ENCODE results near the gene SP3. TPM values are rescaled to one million over a fixed set of nuclear protein-coding genes. Genes with fewer than 3 reads are reported as not detected.
"Not testable (repeated sequence)": the region's sequence is repeated elsewhere in the genome, so short reads cannot be mapped to it uniquely, and the experiment has no call there.

SP3 gene
- total and polyA plus RNA-seq, 12 donors = 8.6 to 45.7 (median 40.7) TPM

GRCh38 chr2:173896755-173897154 lies 68.4 kb downstream of the SP3 start:
- no peak overlapping the region for H3K4me3 ChIP-seq
- H3K27ac ChIP-seq = no peak overlapping the region
- no peaks in the 10 kb centered on the region for H3K9me3 ChIP-seq
- H3K27me3 ChIP-seq = no peaks in the 10 kb centered on the region
- intact Hi-C loops (cut with DNase I) = no loop called here
- H3K4me1 ChIP-seq = peaks cover 0 to 14% (median 0%) of the 10 kb centered on the region in 9 donors
- ATAC-seq = no peak
- no peaks in the 10 kb centered on the region for H3K36me3 ChIP-seq
- 95 to 96% methylated on average over 2 of the region's 2 CpGs for WGBS, 2 donors
- TF ChIP-seq CTCF (IDR thresholded peaks at IDR 0.05) = no peak
- no peak for DNase-seq

GRCh38 chr2:173892341-173892740 lies 72.8 kb downstream of the SP3 start:
- H3K27me3 ChIP-seq = no peaks in the 10 kb centered on the region
- no peaks in the 10 kb centered on the region for H3K36me3 ChIP-seq
- intact Hi-C loops (cut with DNase I) = no loop called here
- ATAC-seq = no peak
- no peak for TF ChIP-seq CTCF (IDR thresholded peaks at IDR 0.05)
- peaks cover 0 to 14% (median 0%) of the 10 kb centered on the region in 11 donors for H3K9me3 ChIP-seq
- H3K27ac ChIP-seq = no peak overlapping the region
- no peak for DNase-seq
- H3K4me1 ChIP-seq = no peaks in the 10 kb centered on the region
- H3K4me3 ChIP-seq = no peak overlapping the region
- 83 to 84% methylated on average over 2 of the region's 2 CpGs for WGBS, 2 donors

- Histone ChIP-seq H3K27ac (no peak overlapping the region), H3K9me3 (peaks cover 0 to 14% (median 0%) of the 10 kb centered on the region in 11 donors), H3K27me3 (no peaks in the 10 kb centered on the region), H3K4me3 (no peak overlapping the region), H3K36me3 (no peaks in the 10 kb centered on the region), H3K4me1 (no peaks in the 10 kb centered on the region)
- DNase-seq (no peak), ATAC-seq (no peak)
- WGBS, 2 donors = 76 to 88% methylated on average over 2 of the region's 2 CpGs
- intact Hi-C loops (cut with DNase I) = no loop called here
- no peak for TF ChIP-seq CTCF (IDR thresholded peaks at IDR 0.05)
These were observed 73.7 kb downstream of the SP3 start for GRCh38 chr2:173891315-173892037.

GRCh38 chr2:173889464-173889863 lies 75.7 kb downstream of the SP3 start:
- 88 to 100% methylated on average over 1 of the region's 1 CpG for WGBS, 2 donors
- H3K4me1 ChIP-seq, H3K4me3 ChIP-seq, H3K36me3 ChIP-seq, H3K27ac ChIP-seq, H3K27me3 ChIP-seq, ATAC-seq, DNase-seq: not testable (repeated sequence)
- H3K9me3 ChIP-seq = peaks cover 0 to 16% (median 0%) of the 10 kb centered on the region in 11 donors
- intact Hi-C loops (cut with DNase I) = loop anchor here in 7 of 10 donors (5.0 to 10.0 kb wide), 4 partner anchors 145 to 1372 kb away; no protein-coding TSS in a partner anchor

- WGBS, 2 donors = 87 to 93% methylated on average over 3 of the region's 3 CpGs
- Histone ChIP-seq H3K27ac (no peak overlapping the region), H3K36me3 (no peaks in the 10 kb centered on the region), H3K4me3 (no peak overlapping the region), H3K27me3 (no peaks in the 10 kb centered on the region), H3K9me3 (peaks cover 0 to 16% (median 0%) of the 10 kb centered on the region in 11 donors), H3K4me1 (peaks cover 0 to 12% (median 6%) of the 10 kb centered on the region in 9 donors)
- ATAC-seq (no peak), DNase-seq (no peak)
- intact Hi-C loops (cut with DNase I) = loop anchor here in 8 of 10 donors (2.0 to 10.0 kb wide), 5 partner anchors 148 to 1369 kb away; no protein-coding TSS in a partner anchor
- no peak for TF ChIP-seq CTCF (IDR thresholded peaks at IDR 0.05)
These were observed 78.6 kb downstream of the SP3 start for GRCh38 chr2:173886613-173887012.

Data from heart right ventricle (tissue), 16 donors.